Neural progenitor cell (in vitro differentiated cells): ENCODE measurements around the gene VSIG2. TPM values are rescaled to one million over a fixed set of nuclear protein-coding genes. Genes with fewer than 3 reads are reported as not detected.

Source experiments
- DNase-seq: peaks from one replicate; pipeline ENCODE4 v3.0.0-alpha.2; 2016; ENCODE audit warnings: low spot score
- H2AFZ ChIP-seq: fragments of 200-600 bp; sonication (generic); replicated peaks from 2 replicates; pipeline ENCODE4 v1.6.1; 2016; ENCODE audit warnings: antibody characterized with exemption
- H3F3A ChIP-seq: fragments of 200-600 bp; sonication (generic); 2 replicates; pipeline ENCODE4 v1.6.1; 2016; ENCODE audit warnings: antibody characterized with exemption, low read depth
- H3K27ac ChIP-seq: fragments of 200-600 bp; sonication (generic); 2 replicates; pipeline ENCODE4 v1.5.1; 2016; ENCODE audit warnings: mild to moderate bottlenecking
- H3K27me3 ChIP-seq: fragments of 200-600 bp; sonication (generic); 2 replicates; pipeline ENCODE4 v1.6.1; 2016; ENCODE audit warnings: mild to moderate bottlenecking, moderate library complexity
- H3K36me3 ChIP-seq: fragments of 200-600 bp; sonication (generic); 2 replicates; pipeline ENCODE4 v1.5.1; 2016
- H3K4me1 ChIP-seq: fragments of 200-600 bp; sonication (generic); 2 replicates; pipeline ENCODE4 v1.6.1; 2016; ENCODE audit warnings: mixed run types
- H3K4me2 ChIP-seq: fragments of 200-600 bp; sonication (generic); 2 replicates; pipeline ENCODE4 v1.6.1; 2016
- H3K4me3 ChIP-seq: fragments of 200-600 bp; sonication (generic); 2 replicates; pipeline ENCODE4 v1.5.1; 2016
- H3K79me2 ChIP-seq: fragments of 200-600 bp; sonication (generic); 2 replicates; pipeline ENCODE4 v1.6.1; 2016; ENCODE audit warnings: low read depth
- H3K9ac ChIP-seq: fragments of 200-600 bp; sonication (generic); 2 replicates; pipeline ENCODE4 v1.6.1; 2016
- H3K9me3 ChIP-seq: fragments of 200-600 bp; sonication (generic); 2 replicates; pipeline ENCODE4 v1.5.1; 2016; ENCODE audit warnings: low read depth
- H4K20me1 ChIP-seq: fragments of 200-600 bp; sonication (generic); 2 replicates; pipeline ENCODE4 v1.6.1; 2016; ENCODE audit warnings: low read depth
- H3K27ac Mint-ChIP-seq: 3 replicates; pipeline ENCODE4 v1.8.0; 2021; ENCODE audit warnings: mixed read lengths
- H3K27me3 Mint-ChIP-seq: 2 replicates; pipeline ENCODE4 v1.8.0; 2022; ENCODE audit warnings: low read depth, mild to moderate bottlenecking, inconsistent platforms, moderate library complexity, mixed read lengths; ENCODE audit not compliant: insufficient read depth
- H3K36me3 Mint-ChIP-seq: 3 replicates; pipeline ENCODE4 v1.8.0; 2021; ENCODE audit warnings: mixed read lengths
- H3K4me1 Mint-ChIP-seq: 3 replicates; pipeline ENCODE4 v1.8.0; 2021; ENCODE audit warnings: mixed read lengths
- H3K4me3 Mint-ChIP-seq: 3 replicates; pipeline ENCODE4 v1.8.0; 2021; ENCODE audit warnings: mild to moderate bottlenecking, moderate library complexity, mixed read lengths
- H3K9me3 Mint-ChIP-seq: 3 replicates; pipeline ENCODE4 v1.8.0; 2020; ENCODE audit warnings: mixed read lengths
- EZH2 ChIP-seq: fragments of 200-600 bp; sonication (generic); IDR thresholded peaks from 2 replicates; pipeline ENCODE4 v1.6.1; 2017; ENCODE audit warnings: antibody characterized with exemption, mild to moderate bottlenecking, moderate library complexity
- EZH2phosphoT487 ChIP-seq: fragments of 200-600 bp; sonication (generic); IDR thresholded peaks from 2 replicates; pipeline ENCODE4 v1.6.1; 2017; ENCODE audit warnings: antibody characterized with exemption
- total RNA-seq: library from RNA; depleted of rRNA; stranded (reverse); fragments of >200 nt; gene quantifications from 2 replicates; pipeline ENCODE4 v1.2.3, GENCODE V29; 2015; ENCODE audit warnings: low replicate concordance
- TF ChIP-seq, protein P1 (sequence below): fragments of 200-600 bp; sonication (generic); IDR thresholded peaks from 2 replicates; pipeline ENCODE4 v1.5.1; 2017; ENCODE audit warnings: antibody characterized with exemption, mild to moderate bottlenecking

Gene VSIG2
- total RNA-seq, 1 donor from 2014 or later = not detected

DNA sequence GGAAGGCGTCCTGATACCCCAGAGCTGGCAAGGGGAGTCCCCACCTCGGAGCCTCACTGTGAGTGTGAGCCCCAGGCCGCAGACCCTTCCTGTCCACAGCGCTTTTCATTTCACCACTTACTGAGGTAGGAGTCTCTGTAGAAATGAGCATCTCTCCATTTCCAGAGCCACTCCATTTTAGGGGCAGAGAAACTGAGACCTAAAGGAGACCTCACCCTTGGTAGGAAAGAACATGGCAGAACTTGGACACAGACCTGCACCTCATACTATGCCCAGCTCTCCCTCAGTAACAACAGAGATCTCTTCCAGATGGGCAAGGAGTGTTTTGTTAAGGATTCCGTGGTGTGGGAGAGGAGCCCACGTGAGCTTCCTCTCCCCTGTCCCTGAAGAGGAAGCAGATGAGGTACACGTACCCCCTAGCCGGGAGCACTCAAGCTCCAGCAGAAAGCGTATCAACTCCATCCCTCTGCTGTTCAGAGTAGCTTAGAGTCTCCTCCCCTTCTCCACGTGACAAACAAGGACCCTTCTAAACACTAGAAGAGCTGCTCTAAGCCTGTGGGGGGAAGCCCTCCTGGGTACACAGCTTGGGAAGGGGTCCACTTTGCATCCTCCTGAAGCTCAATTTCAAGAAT, 532 bp upstream of the VSIG2 start:
- H3K36me3 Mint-ChIP-seq = peaks cover 7% of the 10 kb centered on the region
- no peak overlapping the region for H3K4me3 Mint-ChIP-seq
- no peak for DNase-seq
- H3K36me3 ChIP-seq = no peaks in the 10 kb centered on the region
- peaks cover 6% of the 10 kb centered on the region for H3K9me3 Mint-ChIP-seq
- no peak overlapping the region for H3K4me3 ChIP-seq
- peaks cover 88% of the 10 kb centered on the region for H3K27me3 ChIP-seq
- TF ChIP-seq EZH2 (no peak), EZH2phosphoT487 (no peak)
- TF ChIP-seq, protein P1, sequence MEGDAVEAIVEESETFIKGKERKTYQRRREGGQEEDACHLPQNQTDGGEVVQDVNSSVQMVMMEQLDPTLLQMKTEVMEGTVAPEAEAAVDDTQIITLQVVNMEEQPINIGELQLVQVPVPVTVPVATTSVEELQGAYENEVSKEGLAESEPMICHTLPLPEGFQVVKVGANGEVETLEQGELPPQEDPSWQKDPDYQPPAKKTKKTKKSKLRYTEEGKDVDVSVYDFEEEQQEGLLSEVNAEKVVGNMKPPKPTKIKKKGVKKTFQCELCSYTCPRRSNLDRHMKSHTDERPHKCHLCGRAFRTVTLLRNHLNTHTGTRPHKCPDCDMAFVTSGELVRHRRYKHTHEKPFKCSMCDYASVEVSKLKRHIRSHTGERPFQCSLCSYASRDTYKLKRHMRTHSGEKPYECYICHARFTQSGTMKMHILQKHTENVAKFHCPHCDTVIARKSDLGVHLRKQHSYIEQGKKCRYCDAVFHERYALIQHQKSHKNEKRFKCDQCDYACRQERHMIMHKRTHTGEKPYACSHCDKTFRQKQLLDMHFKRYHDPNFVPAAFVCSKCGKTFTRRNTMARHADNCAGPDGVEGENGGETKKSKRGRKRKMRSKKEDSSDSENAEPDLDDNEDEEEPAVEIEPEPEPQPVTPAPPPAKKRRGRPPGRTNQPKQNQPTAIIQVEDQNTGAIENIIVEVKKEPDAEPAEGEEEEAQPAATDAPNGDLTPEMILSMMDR = no peak
- H3K4me1 Mint-ChIP-seq = peaks cover 19% of the 10 kb centered on the region
- H3K4me1 ChIP-seq = no peaks in the 10 kb centered on the region
- H3K79me2 ChIP-seq = no peaks in the 10 kb centered on the region
- H4K20me1 ChIP-seq = no peaks in the 10 kb centered on the region
- no peak overlapping the region for H3K4me2 ChIP-seq
- no peak overlapping the region for H3K27ac Mint-ChIP-seq
- H3K9me3 ChIP-seq = no peaks in the 10 kb centered on the region
- no peak overlapping the region for H3K27ac ChIP-seq
- peaks cover 70% of the 10 kb centered on the region for H3K27me3 Mint-ChIP-seq
- H3F3A ChIP-seq = no peaks in the 10 kb centered on the region
- no peak overlapping the region for H3K9ac ChIP-seq
- H2AFZ ChIP-seq = no peak overlapping the region

DNA sequence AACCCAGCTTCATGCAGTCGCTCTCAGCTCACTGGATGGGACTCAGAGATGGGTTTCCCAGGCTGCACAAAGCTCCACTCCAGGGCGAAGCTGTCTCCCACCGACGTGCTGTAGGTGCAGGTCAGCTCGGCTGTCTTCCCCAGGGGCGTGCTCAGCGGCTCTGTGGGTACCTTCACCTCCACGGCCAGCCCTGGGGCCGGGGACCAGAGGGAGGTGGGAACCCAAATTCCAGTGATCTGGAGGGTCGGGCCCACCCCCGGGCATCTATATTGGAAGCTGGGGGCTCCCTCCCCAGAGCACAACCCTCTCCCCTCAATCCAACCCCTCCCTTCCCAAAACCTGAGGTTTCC, 689 bp downstream of the VSIG2 start:
- H3K36me3 Mint-ChIP-seq = peaks cover 14% of the 10 kb centered on the region

DNA sequence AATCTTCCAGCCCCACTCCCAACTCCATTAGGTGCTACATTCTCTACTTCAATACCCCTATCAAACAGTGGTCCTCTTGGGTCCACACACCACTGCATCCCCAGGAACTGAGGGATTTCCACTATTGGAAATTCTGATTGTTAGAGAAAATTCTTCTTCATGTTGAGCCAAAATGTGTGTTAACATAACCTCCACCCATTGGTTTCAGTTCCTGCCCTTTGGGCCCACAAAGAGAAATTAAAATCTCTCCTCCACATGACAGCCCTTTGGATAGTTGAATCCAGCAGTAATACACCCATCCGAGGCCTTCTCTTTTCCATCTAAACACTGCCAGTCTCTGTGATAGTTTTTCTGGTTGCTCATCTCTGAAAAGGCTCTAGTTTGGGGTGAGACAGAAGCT, 2.1 kb downstream of the VSIG2 start:
- H3K4me3 ChIP-seq = no peak overlapping the region
- Mint-ChIP-seq H3K4me3 (no peak overlapping the region), H3K27me3 (peaks cover 77% of the 10 kb centered on the region), H3K27ac (no peak overlapping the region), H3K9me3 (peaks cover 18% of the 10 kb centered on the region), H3K36me3 (peaks cover 18% of the 10 kb centered on the region), H3K4me1 (peaks cover 30% of the 10 kb centered on the region)
- H3K27me3 ChIP-seq = peaks cover 91% of the 10 kb centered on the region
- peaks cover 5% of the 10 kb centered on the region for H4K20me1 ChIP-seq
- H3K4me1 ChIP-seq = peaks cover 14% of the 10 kb centered on the region
- H3K36me3 ChIP-seq = no peaks in the 10 kb centered on the region
- H2AFZ ChIP-seq = no peak overlapping the region
- H3K27ac ChIP-seq = no peak overlapping the region
- no peak overlapping the region for H3K4me2 ChIP-seq
- TF ChIP-seq EZH2 (no peak), EZH2phosphoT487 (no peak)
- TF ChIP-seq, protein P1 = no peak
- no peak overlapping the region for H3K9ac ChIP-seq
- no peaks in the 10 kb centered on the region for H3K9me3 ChIP-seq
- no peak for DNase-seq
- H3F3A ChIP-seq = peaks cover 5% of the 10 kb centered on the region
- H3K79me2 ChIP-seq = no peaks in the 10 kb centered on the region

More for the DNA sequence above, 689 bp downstream of the VSIG2 start:
- Mint-ChIP-seq H3K27me3 (peaks cover 70% of the 10 kb centered on the region), H3K4me1 (peaks cover 25% of the 10 kb centered on the region), H3K9me3 (peaks cover 14% of the 10 kb centered on the region), H3K27ac (no peak overlapping the region), H3K4me3 (no peak overlapping the region)
- Histone ChIP-seq H3K27ac (no peak overlapping the region), H3K9ac (no peak overlapping the region), H4K20me1 (no peaks in the 10 kb centered on the region), H3K4me3 (no peak overlapping the region), H3K4me1 (peaks cover under 1% of the 10 kb centered on the region), H2AFZ (no peak overlapping the region), H3K27me3 (peaks cover 88% of the 10 kb centered on the region), H3F3A (peaks cover 4% of the 10 kb centered on the region), H3K4me2 (no peak overlapping the region), H3K79me2 (no peaks in the 10 kb centered on the region), H3K9me3 (no peaks in the 10 kb centered on the region), H3K36me3 (no peaks in the 10 kb centered on the region)
- no peak for DNase-seq
- TF ChIP-seq EZH2phosphoT487 (no peak), EZH2 (peak; percentile 56)
- TF ChIP-seq, protein P1 = no peak
